K562 (cell line): ENCODE results near the gene CDKN1B. TPM values are rescaled to one million over a fixed set of nuclear protein-coding genes. Genes with fewer than 3 reads are reported as not detected.

Experiments used
- CBX8 ChIP-seq: fragments of 200-600 bp; sonication (generic); IDR thresholded peaks from 2 replicates; pipeline ENCODE4 v1.6.1; 2012; ENCODE audit warnings: borderline replicate concordance, mixed run types, low read depth, mild to moderate bottlenecking, moderate library complexity, mixed read lengths, low read length, control low read depth, inconsistent platforms; ENCODE audit not compliant: poor library complexity, severe bottlenecking; ENCODE audit errors: extremely low read depth
- CREB5 ChIP-seq: fragments of 250-450 bp; sonication (Bioruptor Pico); IDR thresholded peaks from 2 replicates; pipeline ENCODE4 v1.5.0; 2020; ENCODE audit warnings: mild to moderate bottlenecking
- E2F1 ChIP-seq: sonication (generic); formaldehyde crosslinking; IDR thresholded peaks from 2 replicates; pipeline ENCODE4 v1.8.1; 2023; ENCODE audit warnings: mild to moderate bottlenecking, missing genetic modification reagents, moderate library complexity
- EP300 ChIP-seq: IDR thresholded peaks from 2 replicates; pipeline ENCODE4 v1.6.1; 2012; ENCODE audit warnings: low read length, improper control_type of control experiment
- HIVEP1 ChIP-seq: fragments of 250-450 bp; sonication (Bioruptor Pico); IDR thresholded peaks from 2 replicates; pipeline ENCODE4 v1.4.0; 2020; ENCODE audit warnings: mild to moderate bottlenecking
- HNRNPK ChIP-seq: fragments of 200-400 bp; formaldehyde crosslinking; IDR thresholded peaks from one replicate; pipeline ENCODE4 v1.6.1; 2018; ENCODE audit warnings: mild to moderate bottlenecking, low read depth, low read length; ENCODE audit not compliant: poor library complexity, severe bottlenecking
- KAT7 ChIP-seq: sonication (generic); formaldehyde crosslinking; IDR thresholded peaks from 2 replicates; pipeline ENCODE4 v1.8.0; 2022; ENCODE audit warnings: missing genetic modification reagents, mild to moderate bottlenecking, borderline replicate concordance
- KHSRP ChIP-seq: fragments of 450-650 bp; IDR thresholded peaks from 2 replicates; pipeline ENCODE4 v1.6.1; 2017
- L3MBTL2 ChIP-seq: fragments of 450-650 bp; IDR thresholded peaks from 2 replicates; pipeline ENCODE4 v1.6.1; 2016; ENCODE audit warnings: mild to moderate bottlenecking, moderate library complexity
- POLR2G ChIP-seq: fragments of 200-400 bp; formaldehyde crosslinking; IDR thresholded peaks from 2 replicates; pipeline ENCODE4 v1.6.1; 2017; ENCODE audit warnings: low read depth, mild to moderate bottlenecking, antibody characterized with exemption, low read length, moderate library complexity
- PRMT5 ChIP-seq: sonication (generic); formaldehyde crosslinking; IDR thresholded peaks from 2 replicates; pipeline ENCODE4 v1.5.0; 2020; ENCODE audit warnings: missing genetic modification reagents
- RBM25 ChIP-seq: fragments of 200-400 bp; formaldehyde crosslinking; IDR thresholded peaks from 2 replicates; pipeline ENCODE4 v1.6.1; 2018; ENCODE audit warnings: low read length, low read depth, moderate library complexity; ENCODE audit not compliant: severe bottlenecking
- RBM39 ChIP-seq: fragments of 200-400 bp; formaldehyde crosslinking; optimal IDR thresholded peaks from 2 replicates; pipeline ENCODE3; 2018; ENCODE audit warnings: low read depth, low read length
- RHOXF2B ChIP-seq: fragments of 250-450 bp; sonication (Bioruptor Pico); conservative IDR thresholded peaks from 2 replicates; pipeline ENCODE4 v1.5.1; 2021
- SMAD1 ChIP-seq: fragments of 150-350 bp; IDR thresholded peaks from 2 replicates; pipeline ENCODE4 v1.6.1; 2014; ENCODE audit warnings: low read length, low read depth; ENCODE audit not compliant: partially characterized antibody
- SMARCA4 ChIP-seq: fragments of 450-650 bp; IDR thresholded peaks from 2 replicates; pipeline ENCODE4 v1.6.1; 2016
- SPI1 ChIP-seq: IDR thresholded peaks from 2 replicates; pipeline ENCODE4 v1.6.1; 2011; ENCODE audit warnings: low read depth, low read length, control low read depth, borderline replicate concordance
- STAG1 ChIP-seq: sonication (generic); formaldehyde crosslinking; IDR thresholded peaks from 2 replicates; pipeline ENCODE4 v1.5.0; 2020; ENCODE audit warnings: missing genetic modification reagents, borderline replicate concordance
- ZFP30 ChIP-seq: fragments of 250-450 bp; sonication (Bioruptor Pico); IDR thresholded peaks from 2 replicates; pipeline ENCODE4 v1.8.0; 2022; ENCODE audit warnings: moderate library complexity, mild to moderate bottlenecking, inconsistent platforms, borderline replicate concordance
- ZNF583 ChIP-seq: fragments of 250-450 bp; sonication (Bioruptor Pico); IDR thresholded peaks from 2 replicates; pipeline ENCODE4 v1.4.0; 2020
- ZNF584 ChIP-seq: fragments of 200-800 bp; sonication (Bioruptor generic); IDR thresholded peaks from 2 replicates; pipeline ENCODE4 v1.6.1; 2016; ENCODE audit warnings: low read depth, mild to moderate bottlenecking, missing genetic modification characterization, missing compliant biosample characterization
- ZNF830 ChIP-seq: fragments of 250-450 bp; sonication (Bioruptor Pico); IDR thresholded peaks from 2 replicates; pipeline ENCODE4 v1.5.0; 2021; ENCODE audit warnings: mild to moderate bottlenecking
- ZZZ3 ChIP-seq: fragments of 450-650 bp; IDR thresholded peaks from 2 replicates; pipeline ENCODE4 v1.6.1; 2016; ENCODE audit warnings: antibody characterized with exemption, mild to moderate bottlenecking, moderate library complexity
- polyA plus RNA-seq, 8 experiments: library from polyadenylated mRNA; depleted of rRNA in 4 of 8; stranded (reverse) in 5 of 8; unstranded in 3 of 8; fragments of >200 nt; fragmentation: Nextera tagmentation in 2 of 8; fragmentation: Illumina TruSeq in 1 of 8; extraction: Ambion mirVana in 2 of 8; extraction: Trizol in 1 of 8; gene quantifications; 2 replicates each; pipeline versions ENCODE4 v1.2.1 to v1.2.3, GENCODE V29; 2011 to 2014; ENCODE audit warnings: inconsistent platforms in 1 of 8, missing spikeins in 1 of 8
- total RNA-seq, 7 experiments: library from RNA; depleted of rRNA in 6 of 7; stranded (reverse); fragments of >200 nt in 6 of 7; fragmentation: Illumina TruSeq in 2 of 7; extraction: Trizol in 2 of 7; gene quantifications; 2 replicates each; pipeline versions ENCODE4 v1.2.1 to v1.2.3, GENCODE V29; 2011 to 2021; ENCODE audit warnings: low replicate concordance in 1 of 7
- TF ChIP-seq, protein P1 (sequence below): fragments of 200-800 bp; sonication (Bioruptor generic); IDR thresholded peaks from 2 replicates; pipeline ENCODE4 v1.6.1; 2017; ENCODE audit warnings: missing genetic modification characterization, missing compliant biosample characterization
- TF ChIP-seq, protein P2 (sequence below): sonication (generic); formaldehyde crosslinking; IDR thresholded peaks from 2 replicates; pipeline ENCODE4 v1.9.0; 2022; ENCODE audit warnings: mild to moderate bottlenecking, missing genetic modification reagents

CDKN1B gene
- total and polyA plus RNA-seq, 9 of the 15 experiments (the other 6 are each of a cell fraction or from before 2014, with no cell fraction given), result 2.6 to 35.2 (median 15.5) TPM

- TF ChIP-seq ZNF584 (CRISPR knock-in tag) (no peak), HIVEP1 (CRISPR knock-in tag) (no peak), E2F1 (CRISPR knock-in tag) (no peak), CREB5 (CRISPR knock-in tag) (no peak), ZNF583 (CRISPR knock-in tag) (no peak), PRMT5 (no peak), SPI1 (no peak), ZFP30 (CRISPR knock-in tag) (no peak), L3MBTL2 (peak; percentile 42; the same call in 1 of the 2 replicates), STAG1 (CRISPR knock-in tag) (no peak), SMARCA4 (no peak), CBX8 (no peak), RBM25 (no peak), ZNF830 (CRISPR knock-in tag) (no peak), RBM39 (no peak), KHSRP (no peak), SMAD1 (no peak), ZZZ3 (no peak), EP300 (no peak; the same call in 1 of the 2 replicates), KAT7 (CRISPR knock-in tag) (no peak), POLR2G (peak; percentile 82), RHOXF2B (no peak), HNRNPK (no peak)
- TF ChIP-seq, protein P1, sequence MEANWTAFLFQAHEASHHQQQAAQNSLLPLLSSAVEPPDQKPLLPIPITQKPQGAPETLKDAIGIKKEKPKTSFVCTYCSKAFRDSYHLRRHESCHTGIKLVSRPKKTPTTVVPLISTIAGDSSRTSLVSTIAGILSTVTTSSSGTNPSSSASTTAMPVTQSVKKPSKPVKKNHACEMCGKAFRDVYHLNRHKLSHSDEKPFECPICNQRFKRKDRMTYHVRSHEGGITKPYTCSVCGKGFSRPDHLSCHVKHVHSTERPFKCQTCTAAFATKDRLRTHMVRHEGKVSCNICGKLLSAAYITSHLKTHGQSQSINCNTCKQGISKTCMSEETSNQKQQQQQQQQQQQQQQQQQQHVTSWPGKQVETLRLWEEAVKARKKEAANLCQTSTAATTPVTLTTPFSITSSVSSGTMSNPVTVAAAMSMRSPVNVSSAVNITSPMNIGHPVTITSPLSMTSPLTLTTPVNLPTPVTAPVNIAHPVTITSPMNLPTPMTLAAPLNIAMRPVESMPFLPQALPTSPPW (CRISPR knock-in tag), result peak; percentile 98
- TF ChIP-seq, protein P2, sequence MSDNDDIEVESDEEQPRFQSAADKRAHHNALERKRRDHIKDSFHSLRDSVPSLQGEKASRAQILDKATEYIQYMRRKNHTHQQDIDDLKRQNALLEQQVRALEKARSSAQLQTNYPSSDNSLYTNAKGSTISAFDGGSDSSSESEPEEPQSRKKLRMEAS (CRISPR knock-in tag), result no peak
Observed at GRCh38 chr12:12725086-12725955, 8.2 kb downstream of the CDKN1B start (continued).
